HG03108 (cell line): Measurements from ENCODE around the gene CNDP2.
"Not testable (repeated sequence)": the region's sequence is repeated elsewhere in the genome, so short reads cannot be mapped to it uniquely, and the experiment has no call there.

ENCODE experiments used
- ATAC-seq: cut with Tn5 transposase; IDR thresholded peaks from one replicate; pipeline ENCODE4 v1.9.1; 2021; ENCODE audit warnings: moderate library complexity; ENCODE audit not compliant: unreplicated experiment

CNDP2 gene

GRCh38 chr18:74515620-74516231, 19.6 kb downstream of the CNDP2 start:
- ATAC-seq, result no peak

GRCh38 chr18:74516271-74517235, 20.4 kb downstream of the CNDP2 start:
- no peak for ATAC-seq

GRCh38 chr18:74517236-74517630, 21.1 kb downstream of the CNDP2 start:
- no peak for ATAC-seq

GRCh38 chr18:74518456-74519295, 22.5 kb downstream of the CNDP2 start:
- ATAC-seq, result no peak

GRCh38 chr18:74519320-74520095, 23.3 kb downstream of the CNDP2 start:
- no peak for ATAC-seq

- ATAC-seq, result no peak
Measured at GRCh38 chr18:74520096-74520833, 24.1 kb downstream of the CNDP2 start.

GRCh38 chr18:74521068-74521725, 25.0 kb downstream of the CNDP2 start:
- no peak for ATAC-seq

- ATAC-seq, result no peak
Measured at GRCh38 chr18:74522635-74523548, 26.7 kb downstream of the CNDP2 start.

GRCh38 chr18:74524097-74524496, 27.9 kb downstream of the CNDP2 start:
- ATAC-seq, result no peak

- ATAC-seq, result not testable (repeated sequence)
Measured at GRCh38 chr18:74524915-74525314, 28.8 kb downstream of the CNDP2 start.

GRCh38 chr18:74525741-74526140, 29.6 kb downstream of the CNDP2 start:
- ATAC-seq, result no peak

GRCh38 chr18:74526488-74526887, 30.3 kb downstream of the CNDP2 start:
- ATAC-seq, result no peak

- no peak for ATAC-seq
Measured at GRCh38 chr18:74528478-74528877, 32.3 kb downstream of the CNDP2 start.

GRCh38 chr18:74528913-74529312, 32.8 kb downstream of the CNDP2 start:
- no peak for ATAC-seq

- ATAC-seq, result no peak
Measured at GRCh38 chr18:74529378-74529777, 33.2 kb downstream of the CNDP2 start.

GRCh38 chr18:74529811-74530583, 33.8 kb downstream of the CNDP2 start:
- ATAC-seq, result no peak

- ATAC-seq, result no peak
Measured at GRCh38 chr18:74530584-74530862, 34.4 kb downstream of the CNDP2 start.

- no peak for ATAC-seq
Measured at GRCh38 chr18:74531043-74531442, 34.9 kb downstream of the CNDP2 start.
